HEK293T (cell line): ENCODE results near the gene UNC79.

Source experiments
- CTCF ChIA-PET: fragments of 350-600 bp; formaldehyde crosslinking; extraction: SDS; loops from one replicate; lab custom pipeline; 2021; ENCODE audit warnings: antibody characterized with exemption, inconsistent platforms; lab: Yijun Ruan, JAX
- POLR2A ChIA-PET: fragments of 350-600 bp; formaldehyde crosslinking; extraction: SDS; loops from one replicate; lab custom pipeline; 2020; ENCODE audit warnings: antibody characterized with exemption, inconsistent platforms; lab: Yijun Ruan, JAX
- DNase-seq: peaks from one replicate; pipeline ENCODE4 v3.0.0; 2012; ENCODE audit warnings: mixed read lengths; ENCODE audit errors: extremely low spot score
- ARNT ChIP-seq: fragments of 450-650 bp; IDR thresholded peaks from 2 replicates; pipeline ENCODE4 v1.6.1; 2017; ENCODE audit warnings: mild to moderate bottlenecking
- BHLHE40 ChIP-seq: fragments of 450-650 bp; IDR thresholded peaks from 2 replicates; pipeline ENCODE4 v1.6.1; 2016; ENCODE audit warnings: mild to moderate bottlenecking, moderate library complexity, borderline replicate concordance
- CTBP1 ChIP-seq: fragments of 450-650 bp; IDR thresholded peaks from 2 replicates; pipeline ENCODE4 v1.6.1; 2016; ENCODE audit warnings: borderline replicate concordance
- ELF4 ChIP-seq: fragments of 450-650 bp; IDR thresholded peaks from 2 replicates; pipeline ENCODE4 v1.6.1; 2017; ENCODE audit warnings: antibody characterized with exemption
- FOXA1 ChIP-seq: fragments of 450-650 bp; IDR thresholded peaks from 2 replicates; pipeline ENCODE4 v1.6.1; 2016; ENCODE audit warnings: mild to moderate bottlenecking
- FOXK2 ChIP-seq: fragments of 450-650 bp; IDR thresholded peaks from 2 replicates; pipeline ENCODE4 v1.6.1; 2016; ENCODE audit warnings: mild to moderate bottlenecking
- FOXM1 ChIP-seq: fragments of 450-650 bp; IDR thresholded peaks from 2 replicates; pipeline ENCODE4 v1.6.1; 2017; ENCODE audit warnings: mild to moderate bottlenecking, borderline replicate concordance
- HDGF ChIP-seq: fragments of 450-650 bp; IDR thresholded peaks from 2 replicates; pipeline ENCODE4 v1.6.1; 2017; ENCODE audit warnings: antibody characterized with exemption, borderline replicate concordance
- L3MBTL2 ChIP-seq: fragments of 450-650 bp; conservative IDR thresholded peaks from 2 replicates; pipeline ENCODE4 v1.6.1; 2016; ENCODE audit warnings: mild to moderate bottlenecking
- LEF1 ChIP-seq: fragments of 450-650 bp; IDR thresholded peaks from 2 replicates; pipeline ENCODE4 v1.6.1; 2017; ENCODE audit warnings: mild to moderate bottlenecking, borderline replicate concordance
- NFRKB ChIP-seq: fragments of 450-650 bp; IDR thresholded peaks from 2 replicates; pipeline ENCODE4 v1.6.1; 2016; ENCODE audit warnings: mild to moderate bottlenecking, moderate library complexity
- PKNOX1 ChIP-seq: fragments of 450-650 bp; IDR thresholded peaks from 2 replicates; pipeline ENCODE4 v1.6.1; 2016
- SP1 ChIP-seq: fragments of 450-650 bp; IDR thresholded peaks from 2 replicates; pipeline ENCODE4 v1.6.1; 2017
- SUZ12 ChIP-seq: fragments of 450-650 bp; IDR thresholded peaks from 2 replicates; pipeline ENCODE4 v1.6.1; 2016; ENCODE audit warnings: mild to moderate bottlenecking
- TARDBP ChIP-seq: fragments of 450-650 bp; IDR thresholded peaks from 2 replicates; pipeline ENCODE4 v1.6.1; 2016
- ZNF384 ChIP-seq: fragments of 450-650 bp; IDR thresholded peaks from 2 replicates; pipeline ENCODE4 v1.6.1; 2016

The UNC79 gene

DNA sequence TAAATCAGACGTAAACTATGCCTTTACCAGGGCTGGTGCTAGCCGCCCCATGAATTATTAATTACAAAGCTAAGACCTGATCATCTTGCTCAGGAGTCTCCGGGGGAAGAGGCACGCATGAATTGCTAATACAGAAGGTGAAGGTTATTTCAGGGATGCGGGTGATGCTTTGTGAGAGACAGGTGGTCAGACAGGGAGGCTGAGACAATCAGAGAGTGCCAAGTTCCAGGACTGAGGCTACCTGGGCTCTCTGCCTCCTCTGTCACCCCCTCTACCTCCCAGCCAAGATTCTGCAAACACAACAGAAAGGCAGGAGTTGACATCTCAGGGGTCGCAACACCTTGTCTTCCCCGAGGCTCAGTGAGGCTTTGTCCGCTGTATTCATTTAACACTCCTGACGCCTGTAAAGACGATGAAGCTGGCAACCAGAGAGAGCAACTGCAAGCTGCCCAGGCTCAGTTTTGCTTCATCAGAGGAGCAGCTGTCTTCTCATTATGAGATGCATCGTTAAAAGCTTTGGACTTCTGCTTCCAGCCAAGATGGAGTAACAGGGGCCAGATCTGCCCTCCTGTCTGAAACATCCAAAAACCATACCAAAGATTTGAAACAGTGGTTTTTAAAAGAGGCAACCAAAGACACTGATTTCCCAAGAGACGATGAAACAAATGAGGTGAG is 311.0 kb downstream of the UNC79 start:
- DNase-seq = no peak
- ChIA-PET POLR2A (interaction anchor here (1.2 kb wide), 1 partner anchor 9 kb away, joined by 3 read pairs; no protein-coding TSS in a partner anchor), CTCF (no interaction called here)
- TF ChIP-seq ZNF384 (no peak), PKNOX1 (no peak), FOXK2 (no peak), LEF1 (no peak), FOXM1 (no peak), SP1 (no peak), ELF4 (no peak), BHLHE40 (no peak), NFRKB (no peak), SUZ12 (no peak), FOXA1 (no peak), TARDBP (no peak), CTBP1 (no peak), ARNT (no peak), HDGF (no peak), L3MBTL2 (no peak)

- TF ChIP-seq SP1 = no peak
- TF ChIP-seq BHLHE40 = no peak
- TF ChIP-seq TARDBP = no peak
- no peak for TF ChIP-seq ZNF384
- TF ChIP-seq HDGF = no peak
- TF ChIP-seq PKNOX1 = no peak
- TF ChIP-seq FOXA1 = no peak
- no peak for TF ChIP-seq CTBP1
- no peak for TF ChIP-seq FOXM1
- TF ChIP-seq ELF4 = no peak
- no peak for TF ChIP-seq LEF1
- DNase-seq = no peak
- CTCF ChIA-PET = no interaction called here
- POLR2A ChIA-PET = no interaction called here
These were observed 312.0 kb downstream of the UNC79 start for GRCh38 chr14:93742761-93743160.

GRCh38 chr14:93743270-93744060 is 312.7 kb downstream of the UNC79 start:
- POLR2A ChIA-PET = no interaction called here
- CTCF ChIA-PET = no interaction called here
- DNase-seq = no peak
- no peak for TF ChIP-seq TARDBP
- TF ChIP-seq SP1 = no peak
- TF ChIP-seq FOXM1 = no peak
- TF ChIP-seq ZNF384 = no peak
- no peak for TF ChIP-seq ELF4

DNA sequence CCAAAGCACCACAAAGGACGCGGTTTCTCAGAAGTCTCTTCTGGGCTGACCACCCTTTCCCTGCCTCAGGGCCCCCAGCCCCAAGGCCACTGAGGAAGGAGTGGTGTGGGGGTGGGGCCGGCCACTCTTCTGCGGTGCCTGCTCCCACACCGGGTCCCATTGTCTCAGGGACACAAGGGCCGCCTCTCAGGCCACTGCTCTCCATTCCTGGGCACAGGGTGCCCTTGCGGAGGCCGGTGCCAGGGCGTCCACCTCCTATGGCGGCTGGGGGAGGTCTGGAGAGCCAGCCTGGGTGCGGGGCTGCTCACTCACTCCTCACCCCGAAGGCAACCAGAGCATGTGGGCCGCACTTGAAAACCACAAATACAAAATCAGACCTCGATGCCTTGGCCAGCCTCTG is 313.4 kb downstream of the UNC79 start:
- no peak for TF ChIP-seq HDGF
- no peak for TF ChIP-seq LEF1
- no peak for TF ChIP-seq FOXK2
- TF ChIP-seq TARDBP = no peak
- TF ChIP-seq L3MBTL2 = no peak
- no peak for TF ChIP-seq FOXA1
- TF ChIP-seq CTBP1 = no peak
- TF ChIP-seq ELF4 = no peak
- no peak for TF ChIP-seq ARNT
- TF ChIP-seq ZNF384 = no peak
- TF ChIP-seq SUZ12 = no peak
- TF ChIP-seq NFRKB = no peak
- TF ChIP-seq PKNOX1 = no peak
- no peak for TF ChIP-seq SP1
- TF ChIP-seq BHLHE40 = no peak
- no peak for TF ChIP-seq FOXM1
- ChIA-PET CTCF (no interaction called here), POLR2A (no interaction called here)
- DNase-seq = no peak

DNA sequence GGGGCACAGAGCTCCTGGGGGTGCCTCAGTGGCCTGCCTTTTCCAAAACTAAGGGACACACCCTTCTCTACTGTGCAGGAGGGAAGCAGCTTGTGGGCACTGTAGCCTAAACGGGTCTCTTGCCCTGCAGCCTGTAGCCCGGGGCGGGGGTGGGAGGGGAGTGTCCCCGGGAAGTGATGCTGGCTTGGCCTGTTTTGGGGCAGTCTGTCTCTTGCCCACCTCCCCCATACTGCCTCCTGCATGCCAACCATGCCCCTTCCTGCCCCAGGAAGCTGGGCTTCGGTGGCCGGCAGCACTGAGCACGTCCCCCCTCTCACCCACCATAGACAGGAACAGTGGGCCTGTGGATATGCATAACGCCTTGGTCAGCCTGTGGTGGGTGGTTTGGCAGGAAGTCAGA is 314.1 kb downstream of the UNC79 start:
- CTCF ChIA-PET = no interaction called here
- TF ChIP-seq L3MBTL2 = no peak
- TF ChIP-seq ARNT = no peak
- TF ChIP-seq BHLHE40 = no peak
- TF ChIP-seq LEF1 = no peak
- POLR2A ChIA-PET = no interaction called here
- no peak for DNase-seq

DNA sequence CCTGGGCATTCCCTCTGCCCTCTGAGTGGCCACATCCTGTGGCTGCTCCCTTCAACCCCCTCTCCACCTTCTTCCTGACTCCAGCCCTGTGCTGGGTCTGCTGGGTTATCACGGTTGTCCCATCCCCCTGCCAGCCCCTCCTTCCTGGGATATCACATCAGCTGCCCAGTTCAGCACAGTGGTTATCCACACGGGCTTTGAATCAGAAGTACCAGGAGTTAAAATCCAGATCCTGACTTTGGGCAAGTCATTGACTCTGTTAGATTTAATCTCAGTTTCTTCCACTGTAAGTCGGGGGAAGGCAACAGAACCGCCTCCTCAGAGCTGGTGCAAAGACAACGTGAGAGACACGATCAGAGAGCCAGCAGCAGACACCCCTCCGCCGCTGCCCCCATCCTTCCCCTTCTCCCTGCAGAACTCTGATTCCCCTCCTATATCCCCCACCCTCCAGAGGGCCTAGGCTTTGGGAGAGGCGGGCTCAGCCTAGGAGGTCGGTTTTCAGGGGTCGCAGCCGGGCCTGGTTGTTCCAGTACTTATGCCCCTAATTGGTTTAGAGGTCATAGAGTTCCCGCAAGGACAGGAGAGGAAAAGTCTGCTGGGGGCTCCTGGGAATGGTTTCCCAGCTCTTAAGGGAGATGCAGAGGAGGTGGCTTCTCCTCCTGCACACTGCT is 315.0 kb downstream of the UNC79 start:
- DNase-seq = no peak
- ChIA-PET CTCF (no interaction called here), POLR2A (no interaction called here)
- TF ChIP-seq ZNF384 = no peak
- TF ChIP-seq ARNT = no peak
- TF ChIP-seq NFRKB = no peak
- TF ChIP-seq BHLHE40 = no peak
- no peak for TF ChIP-seq FOXK2
- TF ChIP-seq L3MBTL2 = no peak
- no peak for TF ChIP-seq SP1
- TF ChIP-seq SUZ12 = no peak
- TF ChIP-seq LEF1 = no peak
- no peak for TF ChIP-seq ELF4
